Panc1 (cell line): ENCODE measurements around the gene SV2C. TPM values are rescaled to one million over a fixed set of nuclear protein-coding genes. Genes with fewer than 3 reads are reported as not detected.

Source experiments
- ATAC-seq: fragments of 200-7000 bp; cut with Tn5 transposase; 2 replicates; pipeline ENCODE4 v1.9.1; 2020; ENCODE audit warnings: mild to moderate bottlenecking, moderate library complexity
- BruUV-seq: library from RNA; stranded (reverse); fragments of 400-500 nt; replicated peaks from 2 replicates; lab custom pipeline; 2021; lab: Mats Ljungman, UMichigan
- CTCF ChIA-PET: fragments of 300-600 bp; sonication (Branson Sonifier 250); formaldehyde crosslinking; loops from one replicate; lab custom pipeline; 2022; ENCODE audit warnings: antibody characterized with exemption; lab: Charles Lee
- POLR2A ChIA-PET: fragments of 300-600 bp; sonication (Branson Sonifier 250); formaldehyde crosslinking; loops from one replicate; lab custom pipeline; 2022; ENCODE audit warnings: antibody characterized with exemption; lab: Charles Lee
- DNase-seq: peaks from one replicate; pipeline ENCODE4 v3.0.0-alpha.2; 2010; ENCODE audit warnings: low read depth, low spot score
- H3K27ac ChIP-seq: 2 replicates; pipeline ENCODE4 v1.5.1; 2011; ENCODE audit warnings: mild to moderate bottlenecking, low read length, inconsistent platforms
- H3K27me3 ChIP-seq: fragments of 200-500 bp; sonication (Bioruptor generic); 2 replicates; pipeline ENCODE4 v1.6.0; 2014; ENCODE audit warnings: low read length, inconsistent platforms; ENCODE audit not compliant: control insufficient read depth, insufficient read depth
- H3K36me3 ChIP-seq: fragments of 200-500 bp; sonication (Bioruptor generic); 2 replicates; pipeline ENCODE4 v1.5.1; 2014; ENCODE audit warnings: inconsistent platforms, mild to moderate bottlenecking, low read length, moderate library complexity; ENCODE audit not compliant: control insufficient read depth, insufficient read depth
- H3K4me1 ChIP-seq: 2 replicates; pipeline ENCODE4 v1.5.1; 2011; ENCODE audit warnings: inconsistent platforms, mild to moderate bottlenecking, low read length, moderate library complexity; ENCODE audit not compliant: control insufficient read depth, insufficient read depth
- H3K4me3 ChIP-seq, 2 experiments: 2 replicates each; pipeline ENCODE4 v1.5.1; 2011 to 2012; ENCODE audit warnings: low read depth in 2 of 2, low read length in 2 of 2, mild to moderate bottlenecking in 2 of 2, inconsistent platforms in 1 of 2, moderate library complexity in 1 of 2
- H3K9me3 ChIP-seq: fragments of 200-500 bp; sonication (Bioruptor generic); 2 replicates; pipeline ENCODE4 v1.5.1; 2014; ENCODE audit warnings: low read depth, mild to moderate bottlenecking, inconsistent platforms, low read length, moderate library complexity; ENCODE audit not compliant: control insufficient read depth, insufficient read depth
- CTCF ChIP-seq: fragments of 450-650 bp; IDR thresholded peaks from 2 replicates; pipeline ENCODE4 v1.5.1; 2017; ENCODE audit warnings: mild to moderate bottlenecking
- POLR2AphosphoS5 ChIP-seq: IDR thresholded peaks from 2 replicates; pipeline ENCODE4 v1.6.1; 2012; ENCODE audit warnings: mild to moderate bottlenecking, low read depth, low read length, moderate library complexity
- REST ChIP-seq, 2 experiments: IDR thresholded peaks; 2 replicates each; pipeline ENCODE4 v1.6.1; 2011 to 2012; ENCODE audit warnings: low read depth in 2 of 2, control low read depth in 1 of 2, low read length in 1 of 2, mild to moderate bottlenecking in 1 of 2, moderate library complexity in 1 of 2; ENCODE audit not compliant: insufficient read depth in 1 of 2
- SIN3A ChIP-seq: IDR thresholded peaks from 2 replicates; pipeline ENCODE4 v1.6.1; 2012; ENCODE audit warnings: low read depth, mild to moderate bottlenecking, low read length, moderate library complexity, borderline replicate concordance; ENCODE audit not compliant: insufficient read depth
- TCF7L2 ChIP-seq: IDR thresholded peaks from 2 replicates; pipeline ENCODE4 v1.6.1; 2011; ENCODE audit warnings: mild to moderate bottlenecking, low read depth, low read length, inconsistent platforms
- in situ Hi-C: cut with HindIII; loops from 2 replicates; pipeline ENCODE4 v1.10.0; 2016; ENCODE audit warnings: low sequenced_read_pairs, low pct_unique_long_range_greater_than_20kb
- intact Hi-C: fragments of 100-400 bp; cut with micrococcal nuclease; formaldehyde crosslinking; loops from one replicate; pipeline ENCODE4 v1.10.0; 2022; ENCODE audit not compliant: unreplicated experiment
- total RNA-seq: library from RNA; stranded (reverse); gene quantifications from one replicate; pipeline ENCODE4 v1.2.1, GENCODE V29; 2021; ENCODE audit not compliant: unreplicated experiment

Gene SV2C
- total RNA-seq, 1 experiment from 2014 or later, result not detected

- Histone ChIP-seq H3K9me3 (no peaks in the 10 kb centered on the region), H3K36me3 (no peaks in the 10 kb centered on the region), H3K27me3 (peaks cover 4% of the 10 kb centered on the region), H3K4me3 (no peak overlapping the region), H3K4me1 (no peaks in the 10 kb centered on the region), H3K27ac (no peak overlapping the region)
- BruUV-seq, result no TSS peak
- DNase-seq (no peak), ATAC-seq (no peak)
- POLR2A ChIA-PET, result no interaction called here
- intact Hi-C loops (no loop called here), in situ Hi-C loops (no loop called here)
- CTCF ChIA-PET, result no interaction called here
- TF ChIP-seq TCF7L2, result no peak
- TF ChIP-seq SIN3A, result no peak
- no peak for TF ChIP-seq POLR2AphosphoS5
- TF ChIP-seq CTCF, result no peak
- TF ChIP-seq REST (IDR thresholded peaks at IDR 0.05; ENCODE audit: insufficient read depth in 1 of 2, low read depth in 2 of 2, low read length in 1 of 2), result no peak
Observed at GRCh38 chr5:76283670-76284069, 200.5 kb downstream of the SV2C start.

GRCh38 chr5:76289692-76290091, 206.5 kb downstream of the SV2C start:
- TF ChIP-seq POLR2AphosphoS5 (no peak), TCF7L2 (no peak), SIN3A (no peak), REST (IDR thresholded peaks at IDR 0.05; ENCODE audit: insufficient read depth in 1 of 2, low read depth in 2 of 2, low read length in 1 of 2) (no peak), CTCF (no peak)
- intact Hi-C loops, result no loop called here
- Histone ChIP-seq H3K27ac (no peak overlapping the region), H3K27me3 (peaks cover 10% of the 10 kb centered on the region), H3K4me1 (no peaks in the 10 kb centered on the region), H3K9me3 (no peaks in the 10 kb centered on the region), H3K36me3 (no peaks in the 10 kb centered on the region), H3K4me3 (no peak overlapping the region)
- CTCF ChIA-PET, result no interaction called here
- POLR2A ChIA-PET, result no interaction called here
- no peak for ATAC-seq
- in situ Hi-C loops, result no loop called here
- BruUV-seq, result no TSS peak
- no peak for DNase-seq
